Activated naive CD4-positive, alpha-beta T cell treated with anti-CD3 and anti-CD28 coated beads, Interleukin-2, amount 50 U/mL, for 16 hours (primary cell): ENCODE data around the gene PVALEF.
A peak's percentile ranks its signal among the peaks of the same experiment; 100 is the strongest.
"Not testable (repeated sequence)": the region's sequence is repeated elsewhere in the genome, so short reads cannot be mapped to it uniquely, and the experiment has no call there.

Source experiments
- DNase-seq: peaks from one replicate; pipeline ENCODE4 v3.0.0-alpha.2; 2020

PVALEF gene

DNA sequence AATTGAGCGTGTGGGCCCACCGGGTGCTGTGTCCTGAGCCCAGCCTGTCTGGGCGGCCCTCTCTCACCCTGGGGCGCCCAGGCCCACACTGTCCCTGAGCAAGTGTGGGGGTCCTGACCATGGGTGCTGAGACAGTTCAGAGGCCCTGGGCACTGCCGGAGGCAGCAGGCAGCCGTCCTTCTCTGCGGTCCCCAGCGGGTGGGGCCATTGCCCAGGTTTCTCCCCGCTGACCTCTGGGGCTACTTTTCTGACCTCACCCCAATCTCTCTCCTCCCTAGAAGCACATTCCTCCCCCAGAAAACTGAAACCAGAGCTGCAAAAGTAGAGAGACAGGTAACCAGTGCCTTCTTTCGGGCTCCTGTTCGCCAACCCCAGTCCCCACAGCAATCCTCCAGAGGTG lies 36.0 kb upstream of the PVALEF start:
- DNase-seq, result no peak

DNA sequence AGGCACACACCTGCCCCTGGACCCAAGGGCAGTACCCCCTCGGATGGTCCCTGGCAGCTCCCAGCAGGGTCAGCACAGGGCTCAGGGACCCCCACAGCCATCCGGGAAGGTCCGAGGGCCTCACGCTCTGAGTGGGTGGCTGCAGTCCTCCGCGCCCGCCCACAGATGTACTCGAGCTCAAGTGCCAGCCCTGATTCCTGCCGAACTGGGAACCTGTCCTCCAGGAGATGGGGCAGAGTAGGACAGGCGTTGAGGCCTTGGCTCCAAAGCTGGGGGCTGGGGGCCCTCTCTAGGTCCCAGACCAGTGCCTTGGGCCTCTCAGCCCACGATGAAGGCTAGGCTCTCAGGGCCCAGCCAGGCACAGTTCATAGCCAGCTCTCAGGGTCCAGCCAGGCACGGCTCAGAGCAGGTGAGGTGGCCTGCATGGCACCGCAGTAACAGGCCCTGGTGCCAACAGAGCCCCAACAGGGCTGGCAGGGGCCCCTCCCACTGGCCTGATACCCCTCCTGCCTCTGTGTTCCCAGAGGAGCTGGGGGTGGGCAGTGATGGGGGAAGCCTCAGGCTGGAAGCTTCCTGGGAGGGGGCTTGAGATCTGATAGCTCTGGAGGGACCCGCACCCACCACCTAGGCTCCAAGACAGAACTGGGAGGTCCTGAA lies 35.5 kb upstream of the PVALEF start:
- no peak for DNase-seq

DNA sequence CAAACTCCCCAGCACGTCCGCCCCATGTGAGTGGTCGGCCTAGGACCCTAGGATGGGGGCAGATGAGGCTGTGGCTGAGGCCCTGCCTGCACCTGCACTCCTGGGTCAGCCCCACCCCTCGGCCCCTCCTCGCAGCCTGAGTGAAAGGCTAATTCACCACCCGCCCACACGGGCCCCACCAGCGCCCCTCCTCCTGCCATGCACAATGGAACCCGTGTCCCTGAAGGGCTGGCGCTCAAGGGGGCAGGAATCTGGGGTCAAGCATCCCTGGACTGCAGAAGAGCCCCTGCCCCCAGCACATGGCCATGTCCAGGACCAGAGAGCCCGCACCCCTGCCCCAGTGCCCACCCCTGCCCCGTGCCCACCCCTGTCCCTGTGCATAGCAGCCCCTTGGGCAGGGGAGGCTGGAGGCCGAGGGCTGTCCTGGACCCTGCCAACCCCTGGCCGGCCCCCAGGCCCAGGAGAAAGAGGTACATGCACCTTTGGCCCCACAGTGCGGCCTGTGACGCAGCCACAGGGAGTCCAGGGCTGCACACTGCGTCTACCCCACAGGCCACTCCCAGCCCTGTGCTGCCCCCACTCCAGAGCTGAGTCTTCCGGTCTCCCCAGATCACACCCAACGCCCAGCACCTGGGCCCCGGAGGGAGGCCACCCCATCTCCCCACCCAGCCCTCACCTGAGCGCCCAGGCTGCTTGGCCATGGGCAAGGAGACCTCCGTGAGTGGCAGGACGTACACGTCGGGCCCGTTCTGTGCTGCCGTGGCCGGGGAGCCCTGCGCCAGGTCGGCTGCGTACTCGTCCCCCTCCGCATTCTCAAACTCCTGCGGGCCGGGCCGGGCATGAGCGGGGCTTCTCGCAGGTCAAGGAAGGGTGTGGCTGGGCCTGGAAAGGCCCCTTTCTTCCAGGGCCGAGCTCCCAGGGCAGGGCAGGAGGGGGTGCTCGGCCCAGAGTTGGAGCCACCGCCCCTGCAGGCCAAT lies 34.6 kb upstream of the PVALEF start:
- no peak for DNase-seq

DNA sequence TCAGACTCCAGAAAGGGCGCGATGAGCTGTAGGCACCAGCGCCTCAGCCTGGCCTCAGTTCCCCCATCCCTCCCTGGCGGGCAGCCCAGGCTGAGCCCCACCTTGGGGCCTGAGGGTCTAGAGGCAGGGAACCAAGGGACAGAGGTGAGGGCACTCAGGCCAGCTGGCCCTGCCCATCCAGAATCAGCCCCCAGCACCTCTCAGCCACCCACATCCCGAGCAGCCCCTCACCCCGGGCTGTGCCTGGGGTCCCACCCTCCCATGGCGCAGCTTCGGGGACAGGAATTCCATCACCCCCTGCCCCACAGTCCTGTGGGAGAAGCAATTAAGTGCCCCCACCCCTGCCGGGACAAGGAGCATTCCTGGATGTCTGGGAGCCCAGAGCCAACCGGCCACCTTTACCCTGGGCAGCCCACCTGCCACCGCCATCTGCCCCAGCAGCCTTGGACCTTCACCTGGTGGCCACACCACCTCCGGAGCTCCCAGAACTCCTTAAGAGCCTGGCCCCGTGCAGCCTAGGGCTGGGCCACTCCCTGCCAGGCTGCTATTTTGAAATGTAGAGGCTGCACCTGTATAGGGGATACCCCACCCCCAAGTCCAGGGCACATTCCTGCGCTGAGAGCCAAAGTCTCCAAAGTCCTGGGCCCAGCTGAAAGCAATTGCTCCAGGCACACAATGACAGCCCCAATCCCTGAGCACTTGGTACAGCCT lies 33.7 kb upstream of the PVALEF start:
- no peak for DNase-seq

DNA sequence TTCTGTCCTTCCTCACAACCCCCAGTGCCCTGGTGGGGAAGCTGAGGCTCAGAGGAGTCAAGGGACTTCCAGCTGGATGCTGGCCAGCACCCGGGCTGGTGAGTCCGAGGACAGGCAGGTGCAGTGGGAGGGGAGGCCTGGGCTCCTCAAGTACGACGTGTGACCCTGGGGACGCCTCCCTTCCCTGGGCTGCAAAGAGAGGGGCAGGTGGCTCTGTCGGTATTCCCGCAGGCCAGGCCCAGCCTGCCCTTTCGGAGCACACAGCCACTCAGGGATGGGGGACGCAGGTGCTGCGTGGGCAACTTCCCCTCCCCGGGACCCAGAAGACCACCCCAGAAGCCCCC lies 33.1 kb upstream of the PVALEF start:
- no peak for DNase-seq

DNA sequence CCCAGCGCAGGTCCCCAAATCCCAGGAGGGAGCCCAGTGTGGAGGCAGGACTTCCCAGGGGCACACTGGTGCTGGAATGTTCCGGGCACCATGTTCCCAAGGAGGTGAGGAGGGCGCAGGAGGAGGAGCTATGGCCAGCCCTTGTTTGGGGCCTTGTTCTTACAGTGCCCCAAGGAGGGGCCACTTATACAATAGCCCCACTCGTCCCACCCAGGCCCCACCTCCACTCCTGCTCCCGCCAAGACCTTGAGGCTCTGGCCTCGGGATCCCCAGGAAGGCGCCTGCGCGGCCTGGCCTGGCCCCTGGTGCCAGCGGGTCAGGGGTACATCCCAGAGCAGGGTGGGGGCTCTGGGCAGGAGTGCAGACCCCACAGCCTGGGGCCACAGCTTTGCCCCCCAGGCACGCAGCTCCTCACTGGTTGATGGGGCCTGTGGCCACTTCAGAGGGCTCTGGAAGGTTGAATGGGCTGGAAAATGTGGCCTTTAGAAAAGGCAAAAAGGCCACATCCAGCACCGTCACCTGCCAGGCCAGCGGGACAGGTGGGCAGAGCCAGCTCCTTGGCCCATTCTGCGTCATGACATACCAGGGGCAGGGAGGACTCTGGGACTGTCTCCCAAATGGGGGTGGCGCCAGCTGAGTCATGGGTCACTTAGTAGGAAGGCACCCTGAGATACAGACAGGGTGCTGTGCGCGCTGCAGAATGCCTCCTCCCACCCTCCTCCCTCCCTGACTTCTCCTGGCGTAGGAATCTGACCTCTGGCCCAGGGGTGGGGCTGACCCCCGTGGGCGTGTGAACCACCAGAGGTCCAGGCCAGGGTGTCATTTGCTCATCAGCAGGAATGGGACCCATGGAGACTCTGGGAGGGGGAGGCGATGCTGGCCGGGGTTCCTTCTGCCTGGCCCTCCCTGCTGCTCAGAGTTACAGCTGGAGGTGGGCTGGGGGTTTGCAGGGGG lies 32.3 kb upstream of the PVALEF start:
- DNase-seq, result no peak

DNA sequence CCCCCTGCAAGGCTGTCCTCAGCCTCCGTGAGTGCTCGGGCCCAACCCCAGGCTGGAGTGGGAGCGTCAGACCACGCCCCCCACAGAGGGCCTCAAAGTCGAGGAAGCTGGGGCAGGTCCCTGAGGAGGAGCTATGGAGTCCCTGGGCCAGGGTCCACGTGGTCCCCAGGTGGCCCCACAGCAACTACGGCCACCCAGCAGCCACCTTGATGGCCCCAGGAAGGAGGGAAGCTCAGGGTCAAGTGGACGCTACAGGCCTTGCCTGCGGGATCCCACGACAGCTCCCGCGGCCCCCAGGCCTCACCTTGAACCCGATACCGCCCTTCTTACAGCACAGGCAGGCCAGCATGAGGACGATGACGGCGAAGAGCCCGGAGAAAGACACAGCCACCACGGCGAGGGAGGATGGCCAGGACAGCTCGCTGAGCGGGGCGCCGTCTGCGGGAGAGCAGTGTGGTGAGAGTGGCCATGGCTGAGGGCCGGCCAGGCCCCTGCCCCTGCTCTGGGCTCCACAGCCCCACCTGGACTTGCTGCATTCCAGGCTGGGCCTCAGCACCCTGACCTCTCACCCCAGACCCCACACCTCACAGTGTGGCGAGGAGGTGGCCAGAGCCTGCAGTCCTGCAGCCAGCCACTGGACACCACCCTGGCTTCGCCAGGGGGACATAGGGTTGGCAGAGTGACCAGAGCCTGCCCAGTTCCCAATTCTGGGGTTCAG lies 31.1 kb upstream of the PVALEF start:
- DNase-seq, result no peak

DNA sequence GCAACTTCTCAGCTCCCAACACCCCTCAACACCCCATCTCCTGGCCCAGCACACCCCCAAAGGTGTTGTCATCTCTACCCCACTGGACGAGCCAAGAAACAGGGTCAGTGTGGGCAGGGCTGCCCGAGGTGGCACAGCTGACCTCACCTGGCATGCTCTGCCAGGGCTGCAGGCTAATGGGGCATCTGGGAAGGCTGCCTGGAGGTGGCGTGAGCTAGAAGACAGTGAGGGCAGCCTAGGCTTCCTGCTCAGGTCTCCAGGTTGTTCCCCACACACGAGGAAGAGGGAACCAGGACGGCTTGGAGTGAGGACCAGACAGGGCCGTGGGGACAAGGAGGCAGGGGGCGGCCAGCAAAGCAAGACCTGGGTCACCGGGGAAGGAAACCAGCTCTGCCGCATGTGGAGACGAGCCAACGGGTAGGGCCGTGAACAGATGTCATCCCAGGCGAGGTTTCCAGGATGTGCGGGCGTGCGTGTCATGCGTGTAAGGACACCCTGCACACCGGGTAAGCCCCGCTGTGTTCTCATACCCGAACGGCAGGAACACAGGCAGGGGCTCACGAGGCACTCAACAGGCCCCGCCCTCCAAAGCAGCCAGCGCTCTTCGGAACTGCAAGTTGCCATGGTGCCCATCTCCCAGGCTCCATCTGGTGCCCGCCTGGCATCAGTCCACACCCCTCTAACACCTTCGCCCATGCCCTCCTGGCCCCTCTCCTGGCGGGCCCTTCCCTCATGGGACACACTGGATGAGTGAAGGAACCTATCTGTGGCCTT lies 29.6 kb upstream of the PVALEF start:
- no peak for DNase-seq

DNA sequence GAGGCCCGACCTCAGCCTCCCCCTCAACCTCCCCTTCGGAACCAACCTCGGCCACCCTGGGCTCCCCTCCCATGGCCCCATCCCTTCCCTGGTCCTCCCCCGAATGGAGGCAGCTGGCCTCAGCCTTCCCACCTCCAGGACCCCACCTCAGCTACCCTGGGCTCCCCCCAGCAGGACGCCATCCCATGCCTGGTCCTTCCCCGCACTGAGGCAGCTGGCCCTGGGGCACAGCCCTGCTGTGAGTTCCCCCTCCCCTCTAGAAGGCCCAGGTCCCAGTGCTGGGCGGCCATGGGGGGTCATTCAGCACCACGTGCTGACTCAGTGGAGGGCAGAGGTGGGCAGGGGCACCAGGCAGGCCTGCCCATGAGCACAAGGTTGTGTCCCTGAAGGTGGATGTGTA lies 28.9 kb upstream of the PVALEF start:
- no peak for DNase-seq

DNA sequence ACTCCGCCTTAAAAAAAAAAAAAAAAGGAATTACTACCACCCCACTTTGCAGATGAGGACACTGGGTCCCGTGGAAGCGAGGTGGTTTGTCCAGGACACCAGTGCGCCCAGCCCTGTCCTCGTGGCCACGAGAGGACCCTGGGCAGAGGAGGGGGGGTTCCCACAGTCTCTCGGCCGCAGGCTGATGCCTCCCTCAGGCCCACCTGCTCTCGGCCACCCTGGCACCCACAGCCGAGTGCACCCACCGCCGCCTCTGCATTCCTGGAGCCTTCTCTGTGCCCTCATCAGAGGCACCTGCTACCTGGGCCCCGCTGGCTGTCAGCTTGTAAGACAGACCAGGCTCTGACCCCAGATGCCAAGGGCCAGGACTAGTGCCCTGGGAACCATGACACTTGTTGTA lies 28.1 kb upstream of the PVALEF start:
- DNase-seq, result no peak

DNA sequence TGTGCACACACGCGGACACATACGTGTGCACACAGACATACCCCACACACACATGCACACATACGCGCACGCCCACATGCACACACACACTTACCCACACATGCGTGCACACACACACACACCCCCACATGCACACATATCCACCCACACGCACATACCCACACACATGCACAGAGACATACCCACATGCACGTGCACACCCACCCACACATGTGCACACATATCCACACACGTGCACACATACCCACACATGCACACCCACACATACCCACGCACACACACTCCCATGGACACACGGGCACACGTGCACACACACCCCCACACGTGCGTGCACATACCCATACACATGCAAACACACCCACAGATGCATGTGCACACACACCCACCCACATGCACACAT lies 27.2 kb upstream of the PVALEF start:
- no peak for DNase-seq

DNA sequence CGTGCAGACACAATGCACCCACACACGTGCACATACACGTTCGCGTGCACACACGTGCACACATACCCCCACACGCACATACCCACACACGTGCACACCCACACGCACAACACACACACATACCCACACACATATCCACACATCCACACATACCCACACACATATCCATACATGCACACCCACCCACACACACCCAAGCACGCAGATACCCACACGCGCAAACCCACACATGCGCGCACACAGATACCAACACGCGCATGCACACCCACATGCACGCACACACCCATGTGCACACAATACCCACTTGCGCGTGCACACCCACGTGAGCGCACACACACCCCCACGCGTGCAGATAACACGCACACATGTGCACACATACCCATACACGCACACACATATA lies 26.8 kb upstream of the PVALEF start:
- DNase-seq, result no peak

DNA sequence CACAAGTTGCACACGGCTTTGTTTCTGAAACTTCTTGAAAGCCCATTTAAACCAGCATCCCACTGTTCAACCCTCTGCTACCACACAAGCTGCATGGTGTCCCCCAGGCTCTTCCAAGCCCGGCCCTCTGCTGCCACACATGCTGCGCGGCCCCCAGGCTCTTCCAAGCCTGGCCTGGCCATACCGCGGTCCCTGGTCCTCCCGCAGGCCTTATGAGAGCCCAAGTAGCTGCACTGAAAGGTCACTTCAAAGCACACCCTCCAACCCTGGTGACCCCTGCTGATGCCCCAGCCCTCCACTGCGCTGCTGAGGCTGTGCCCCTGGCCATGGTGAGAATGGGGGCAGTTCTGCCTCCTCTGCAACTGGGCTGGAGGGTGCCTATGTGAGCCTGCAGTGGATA lies 25.9 kb upstream of the PVALEF start:
- DNase-seq, result no peak

DNA sequence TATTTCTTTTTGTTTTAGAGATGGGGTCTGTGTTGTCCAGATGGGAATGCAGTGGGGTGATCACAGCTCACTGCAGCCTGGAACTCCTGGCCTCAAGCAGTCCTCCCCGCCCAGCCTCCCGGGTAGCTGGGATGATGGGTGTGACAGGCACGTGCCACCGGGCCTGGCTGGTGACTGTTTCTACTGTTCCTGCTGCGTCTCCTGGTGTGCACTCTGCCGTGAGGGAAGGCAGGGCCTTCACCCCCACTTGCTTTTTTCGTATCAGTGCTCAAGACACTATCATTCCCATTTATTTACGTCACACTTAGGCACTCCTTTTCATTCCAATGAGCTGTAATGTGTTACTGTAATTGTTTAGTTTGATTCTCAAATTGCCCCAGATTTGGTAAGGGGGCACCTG lies 25.3 kb upstream of the PVALEF start:
- DNase-seq, result no peak

DNA sequence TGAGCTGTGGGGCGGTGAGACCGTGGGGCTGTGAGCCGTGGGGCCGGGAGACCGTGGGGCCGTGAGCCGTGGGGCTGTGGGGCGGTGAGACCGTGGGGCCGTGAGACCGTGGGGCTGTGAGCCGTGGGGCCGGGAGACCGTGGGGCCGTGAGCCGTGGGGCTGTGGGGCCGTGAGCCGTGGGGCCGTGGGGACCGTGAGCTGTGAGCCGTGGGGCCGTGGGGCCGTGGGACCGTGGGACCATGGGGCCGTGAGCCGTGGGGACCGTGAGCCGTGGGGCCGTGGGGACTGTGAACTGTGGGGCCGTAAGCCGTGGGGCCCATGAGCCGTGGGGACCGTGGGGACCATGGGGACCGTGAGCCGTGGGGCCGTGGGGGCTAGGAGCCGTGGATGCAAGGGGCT lies 24.6 kb upstream of the PVALEF start:
- no peak for DNase-seq

DNA sequence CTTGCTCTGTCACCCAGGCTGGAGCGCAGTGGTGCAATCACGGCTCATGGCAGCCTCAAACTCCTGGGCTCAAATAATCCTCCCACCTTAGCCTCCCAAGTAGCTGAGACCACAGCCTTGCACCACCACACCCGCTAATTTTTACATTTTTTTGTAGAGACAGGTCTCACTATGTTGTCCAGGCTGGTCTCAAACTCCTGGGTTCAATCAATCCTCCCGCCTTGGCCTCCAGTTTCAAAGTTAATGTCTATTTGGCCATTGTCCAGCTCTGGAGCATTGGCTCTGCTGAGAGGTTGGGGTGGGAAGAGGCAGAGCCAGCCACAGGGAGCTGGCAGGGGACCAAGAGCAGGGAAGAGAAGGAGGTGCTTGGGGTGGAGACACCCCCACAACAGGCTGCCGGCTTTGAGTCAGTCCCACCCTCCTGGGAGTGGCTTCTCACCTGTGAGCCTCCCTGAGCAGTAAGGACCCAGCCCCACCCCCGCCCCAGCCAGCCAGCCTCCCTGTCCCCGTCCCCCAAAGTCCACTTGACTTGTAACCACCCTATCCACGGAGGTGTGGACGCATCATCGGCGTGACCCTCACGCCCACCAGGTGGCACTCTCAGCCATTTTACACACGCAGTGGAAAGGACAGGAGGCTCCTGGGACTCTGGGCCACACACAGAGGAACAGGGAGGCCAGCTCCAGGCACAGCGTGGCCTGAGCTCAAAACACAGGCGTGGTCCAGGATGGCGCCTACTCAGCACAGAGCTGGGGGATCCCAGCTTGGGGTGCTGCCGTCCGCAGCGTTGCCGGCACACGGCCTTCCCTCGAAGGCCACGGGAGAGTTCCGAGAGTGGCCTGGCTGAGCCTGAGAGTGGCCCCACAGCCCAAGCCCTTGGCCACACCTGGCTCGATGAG lies 22.8 kb upstream of the PVALEF start:
- DNase-seq, result peak; percentile 62

DNA sequence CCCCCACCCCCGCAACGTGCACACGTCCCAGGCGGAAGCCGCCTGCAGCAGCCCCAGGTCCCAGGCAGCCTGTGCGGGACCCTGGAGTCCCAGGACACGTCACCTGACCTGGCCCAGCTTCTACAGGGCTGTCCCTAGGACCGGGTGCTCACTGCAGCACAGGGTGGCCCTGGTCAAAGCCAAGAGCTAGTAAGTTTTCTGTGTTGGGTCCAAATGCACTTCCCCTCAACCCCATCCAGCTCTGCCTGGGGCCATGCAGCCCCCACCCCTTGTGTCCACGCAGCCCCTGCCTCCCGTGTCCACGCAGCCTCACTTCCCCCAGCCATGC lies 22.1 kb upstream of the PVALEF start:
- no peak for DNase-seq

DNA sequence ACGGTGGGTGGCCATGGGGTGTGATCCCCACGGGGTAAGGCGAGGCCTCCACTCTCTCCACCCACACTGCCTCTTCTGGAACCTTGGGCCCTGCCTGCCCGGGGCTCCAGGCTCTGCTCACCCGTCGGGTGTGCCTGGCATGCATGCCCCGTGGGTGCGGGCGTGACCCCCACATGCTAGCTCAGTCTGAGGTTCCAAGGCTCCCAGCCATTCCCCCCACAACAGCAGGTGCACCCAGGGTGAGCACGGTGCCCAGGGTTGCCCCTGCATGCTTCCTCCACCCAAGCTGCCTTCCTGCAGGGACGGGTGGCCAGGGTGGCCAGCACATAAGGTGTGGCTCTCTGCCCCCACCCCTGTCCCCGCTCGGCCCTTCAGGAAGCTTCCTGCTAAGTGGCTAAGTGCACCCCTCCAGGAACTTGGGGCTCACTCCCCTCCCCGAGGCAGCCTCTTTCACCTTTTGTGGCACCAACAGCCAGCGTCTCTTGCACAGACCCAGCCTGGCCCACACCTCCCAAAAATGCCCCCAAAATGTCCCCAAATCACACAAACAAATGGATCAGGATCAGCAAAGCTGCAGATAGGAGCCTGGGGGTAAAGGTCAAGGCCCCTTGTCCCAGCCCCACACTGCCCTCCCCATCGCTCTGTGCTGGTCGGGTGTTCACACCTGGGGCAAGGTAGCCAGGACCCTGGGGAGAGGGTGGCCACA lies 21.4 kb upstream of the PVALEF start:
- no peak for DNase-seq

DNA sequence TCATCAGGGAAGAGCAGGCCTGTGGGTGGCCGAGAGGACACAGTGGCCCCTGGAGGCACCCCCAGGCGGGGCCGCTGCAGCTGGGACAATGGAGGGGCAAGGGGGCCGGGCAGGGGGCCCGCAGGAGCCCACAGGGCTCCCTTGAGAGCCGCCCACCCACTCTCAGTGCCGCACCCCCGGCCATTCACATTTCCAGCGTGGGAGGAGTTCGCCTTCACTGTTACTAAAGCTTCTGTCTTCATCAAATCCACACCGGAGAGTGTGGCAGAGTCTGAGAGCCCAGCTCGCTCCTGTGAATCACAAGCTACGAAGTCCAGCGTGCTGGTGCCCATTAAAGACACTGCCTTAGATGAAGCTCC lies 20.9 kb upstream of the PVALEF start:
- DNase-seq, result no peak

DNA sequence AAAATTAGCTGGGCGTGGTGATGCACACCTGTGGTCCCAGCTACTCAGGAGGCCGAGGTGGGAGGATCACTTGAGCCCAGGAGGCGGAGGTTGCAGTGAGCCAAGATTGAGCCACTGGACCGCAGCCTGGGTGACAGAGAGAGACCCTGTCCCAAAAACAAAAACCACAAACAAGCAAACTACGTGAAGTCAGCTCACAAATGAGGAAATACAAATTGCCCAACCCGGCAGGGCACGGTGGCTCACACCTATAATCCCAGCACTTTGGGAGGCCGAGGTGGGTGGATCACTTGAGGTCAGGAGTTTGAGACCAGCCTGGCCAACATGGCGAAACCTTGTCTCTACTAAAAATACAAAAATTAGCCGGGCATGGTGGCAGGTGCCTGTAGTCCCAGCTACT lies 19.1 kb upstream of the PVALEF start:
- not testable (repeated sequence) for DNase-seq
